A549 (cell line): ENCODE measurements around the gene SCO1. TPM values are rescaled to one million over a fixed set of nuclear protein-coding genes. Genes with fewer than 3 reads are reported as not detected.

Experiments
- ATAC-seq, 2 experiments: fragments of 200-7000 bp in 1 of 2; fragments of >200 bp in 1 of 2; cut with Nextera tagmentation in 1 of 2; cut with Tn5 transposase in 1 of 2; 3 replicates each; pipeline versions ENCODE4 v1.8.0 to v1.9.1; 2018 to 2020; ENCODE audit warnings: mild to moderate bottlenecking in 1 of 2, moderate library complexity in 1 of 2
- CTCF ChIA-PET: fragments of 300-600 bp; sonication (Branson Sonifier 250); formaldehyde crosslinking; extraction: SDS; loops from one replicate; lab custom pipeline; 2021; ENCODE audit warnings: antibody characterized with exemption, inconsistent platforms; lab: Yijun Ruan, JAX
- POLR2A ChIA-PET: fragments of 350-600 bp; formaldehyde crosslinking; extraction: SDS; loops from one replicate; lab custom pipeline; 2021; ENCODE audit warnings: antibody characterized with exemption, inconsistent platforms; lab: Yijun Ruan, JAX
- DNase-seq, 2 experiments: peaks; one replicate each; pipeline versions ENCODE4 v3.0.0 to v3.0.0-alpha.2; 2011 to 2016; ENCODE audit warnings: low read depth in 1 of 2, low spot score in 1 of 2
- FAIRE-seq: peaks from 2 replicates; lab custom pipeline; 2011; peaks lifted over from hg19 to GRCh38; lab: Jason Lieb, UNC
- H3K27ac ChIP-seq, 2 experiments: fragments of >200 bp; sonication (Bioruptor Twin); formaldehyde crosslinking; 3 replicates each; pipeline ENCODE4 v1.5.1; 2016 to 2017
- H3K4me1 ChIP-seq: fragments of >200 bp; sonication (Bioruptor Twin); formaldehyde crosslinking; 3 replicates; pipeline ENCODE4 v1.6.1; 2016
- H3K4me2 ChIP-seq: fragments of >200 bp; sonication (Bioruptor Twin); formaldehyde crosslinking; 3 replicates; pipeline ENCODE4 v1.6.1; 2016
- H3K4me3 ChIP-seq: fragments of >200 bp; sonication (Bioruptor Twin); formaldehyde crosslinking; 3 replicates; pipeline ENCODE4 v1.5.1; 2016
- H3K9me3 ChIP-seq: fragments of >200 bp; sonication (Bioruptor Twin); formaldehyde crosslinking; 3 replicates; pipeline ENCODE4 v1.6.1; 2016
- BCL3 ChIP-seq: fragments of >200 bp; sonication (Bioruptor Twin); formaldehyde crosslinking; IDR thresholded peaks from 3 replicates; pipeline ENCODE4 v1.6.1; 2016
- CHD4 ChIP-seq: fragments of 200-600 bp; sonication (generic); IDR thresholded peaks from 2 replicates; pipeline ENCODE4 v1.6.1; 2016; ENCODE audit warnings: antibody characterized with exemption, mild to moderate bottlenecking, borderline replicate concordance
- CTCF ChIP-seq: fragments of >200 bp; sonication (Bioruptor Twin); formaldehyde crosslinking; IDR thresholded peaks from 3 replicates; pipeline ENCODE4 v1.5.1; 2016
- ELK1 ChIP-seq: fragments of 150-350 bp; IDR thresholded peaks from 2 replicates; pipeline ENCODE4 v1.6.1; 2014; ENCODE audit warnings: low read depth, mild to moderate bottlenecking, low read length
- EP300 ChIP-seq, 2 experiments: fragments of >200 bp; sonication (Bioruptor Twin); formaldehyde crosslinking; IDR thresholded peaks; 2 replicates in 1 of 2; 3 replicates in 1 of 2; pipeline ENCODE4 v1.6.1; 2016 to 2017
- ESRRA ChIP-seq: fragments of 150-350 bp; IDR thresholded peaks from 2 replicates; pipeline ENCODE4 v1.6.1; 2014; ENCODE audit warnings: mild to moderate bottlenecking, low read length, borderline replicate concordance
- HOXA7 ChIP-seq: fragments of 250-450 bp; sonication (Bioruptor Pico); IDR thresholded peaks from 2 replicates; pipeline ENCODE4 v1.5.0; 2020; ENCODE audit warnings: mild to moderate bottlenecking, moderate library complexity
- HOXB5 ChIP-seq: fragments of 250-450 bp; sonication (Bioruptor Pico); IDR thresholded peaks from 2 replicates; pipeline ENCODE4 v1.5.0; 2020; ENCODE audit warnings: mild to moderate bottlenecking, moderate library complexity
- MYC ChIP-seq: IDR thresholded peaks from 2 replicates; pipeline ENCODE4 v1.6.1; 2012; ENCODE audit warnings: mild to moderate bottlenecking, inconsistent platforms, low read length, improper control_type of control experiment, borderline replicate concordance
- NFE2L2 ChIP-seq: fragments of 150-350 bp; conservative IDR thresholded peaks from 2 replicates; pipeline ENCODE4 v1.6.1; 2014; ENCODE audit warnings: low read length
- PHF8 ChIP-seq: fragments of 200-600 bp; sonication (generic); IDR thresholded peaks from 2 replicates; pipeline ENCODE4 v1.6.1; 2016; ENCODE audit warnings: low read depth, mild to moderate bottlenecking, antibody characterized with exemption, moderate library complexity, borderline replicate concordance
- RAD21 ChIP-seq, 2 experiments: fragments of >200 bp in 1 of 2; sonication (Bioruptor Twin) in 1 of 2; formaldehyde crosslinking in 1 of 2; IDR thresholded peaks in 1 of 2; conservative IDR thresholded peaks in 1 of 2; 2 replicates in 1 of 2; 3 replicates in 1 of 2; pipeline ENCODE4 v1.6.1; 2012 to 2018; ENCODE audit warnings: inconsistent platforms in 1 of 2
- REST ChIP-seq: fragments of 200-600 bp; sonication (generic); IDR thresholded peaks from 2 replicates; pipeline ENCODE4 v1.6.1; 2016; ENCODE audit warnings: antibody characterized with exemption, mild to moderate bottlenecking, moderate library complexity
- RFX5 ChIP-seq: fragments of 450-650 bp; IDR thresholded peaks from 2 replicates; pipeline ENCODE4 v1.7.1; 2014; ENCODE audit warnings: antibody characterized with exemption, mild to moderate bottlenecking, moderate library complexity
- SMC3 ChIP-seq: fragments of >200 bp; sonication (Bioruptor Twin); formaldehyde crosslinking; IDR thresholded peaks from 3 replicates; pipeline ENCODE4 v1.6.1; 2018; ENCODE audit warnings: inconsistent platforms
- SREBF2 ChIP-seq: fragments of 450-650 bp; IDR thresholded peaks from 2 replicates; pipeline ENCODE4 v1.6.1; 2014; ENCODE audit warnings: mild to moderate bottlenecking, moderate library complexity
- TP53 ChIP-seq: fragments of 250-450 bp; sonication (Bioruptor Pico); IDR thresholded peaks from 2 replicates; pipeline ENCODE4 v1.5.0; 2021; ENCODE audit warnings: mild to moderate bottlenecking, moderate library complexity
- WGBS: methylation state at CpG from one replicate; pipeline ENCODE4 v1.1.6; 2017; ENCODE audit errors: missing lambda C conversion rate; 5-methylcytosine and 5-hydroxymethylcytosine counted together
- polyA plus RNA-seq, 4 experiments: library from polyadenylated mRNA; depleted of rRNA in 3 of 4; stranded (reverse); fragments of >200 nt; fragmentation: RNase III in 1 of 4; extraction: RNeasy Plus Mini Kit Qiagen cat#74134 plus additional on column Dnase treatment in 1 of 4; gene quantifications; 2 replicates in 3 of 4; 3 replicates in 1 of 4; pipeline ENCODE4 v1.2.3, GENCODE V29; 2011 to 2017

SCO1 gene
- polyA plus RNA-seq, 2 of the 4 experiments (the other 2 are of a cell fraction): 52.2 to 55.8 TPM

- Histone ChIP-seq H3K4me3 (no peak overlapping the region), H3K27ac (no peak overlapping the region), H3K9me3 (no peaks in the 10 kb centered on the region), H3K4me1 (no peaks in the 10 kb centered on the region), H3K4me2 (no peak overlapping the region)
- DNase-seq (no peak), ATAC-seq (no peak), FAIRE-seq (no peak)
- POLR2A ChIA-PET: no interaction called here
- 70% methylated on average over 15 of the region's 15 CpGs for WGBS
- CTCF ChIA-PET: interaction anchor here (0.5 to 18.5 kb wide), 13 partner anchors 9 to 1013 kb away, joined by 3 to 315 read pairs (median 4); no protein-coding TSS in a partner anchor
- TF ChIP-seq RFX5 (no peak), NFE2L2 (no peak), MYC (no peak), SREBF2 (no peak), PHF8 (no peak), REST (no peak), ELK1 (no peak), RAD21 (conservative IDR thresholded peaks at IDR 0.05 in 1 of 2, IDR thresholded peaks at IDR 0.05 in 1 of 2) (no peak), EP300 (IDR thresholded peaks at IDR 0.05) (no peak), TP53 (no peak), HOXB5 (CRISPR knock-in tag) (no peak), CHD4 (no peak), BCL3 (no peak)
Observed at GRCh38 chr17:10631701-10632100, 65.6 kb downstream of the SCO1 start.

- no peak overlapping the region for H3K4me3 ChIP-seq
- H3K4me2 ChIP-seq: no peak overlapping the region; the same call in 2 of the 3 replicates
- FAIRE-seq (no peak), ATAC-seq (peak; percentile 63 to 91; a peak in 3 of 6 replicates), DNase-seq (peak; percentile 43 to 44)
- H3K9me3 ChIP-seq: no peaks in the 10 kb centered on the region
- TF ChIP-seq RAD21 (conservative IDR thresholded peaks at IDR 0.05 in 1 of 2, IDR thresholded peaks at IDR 0.05 in 1 of 2) (peak; percentile 40 to 60; a peak in 3 of 5 replicates), SMC3 (peak; percentile 41; the same call in 2 of the 3 replicates), HOXA7 (CRISPR knock-in tag) (no peak), ESRRA (no peak), CTCF (peak; percentile 79)
- H3K4me1 ChIP-seq: no peaks in the 10 kb centered on the region
- ChIA-PET CTCF (interaction anchor here (0.5 to 18.5 kb wide), 20 partner anchors 8 to 1304 kb away, joined by 3 to 315 read pairs (median 4); no protein-coding TSS in a partner anchor), POLR2A (no interaction called here)
- no peak overlapping the region for H3K27ac ChIP-seq
- WGBS: 48% methylated on average over 18 of the region's 18 CpGs
Observed at GRCh38 chr17:10631048-10631700, 66.2 kb downstream of the SCO1 start.
